Measurements from ENCODE around the gene USP20. TPM values are rescaled to one million over a fixed set of nuclear protein-coding genes. Genes with fewer than 3 reads are reported as not detected.
A peak's percentile ranks its signal among the peaks of the same experiment; 100 is the strongest.

The USP20 gene
- total RNA-seq, 1 experiment from 2014 or later, result 7.3 TPM

DNA sequence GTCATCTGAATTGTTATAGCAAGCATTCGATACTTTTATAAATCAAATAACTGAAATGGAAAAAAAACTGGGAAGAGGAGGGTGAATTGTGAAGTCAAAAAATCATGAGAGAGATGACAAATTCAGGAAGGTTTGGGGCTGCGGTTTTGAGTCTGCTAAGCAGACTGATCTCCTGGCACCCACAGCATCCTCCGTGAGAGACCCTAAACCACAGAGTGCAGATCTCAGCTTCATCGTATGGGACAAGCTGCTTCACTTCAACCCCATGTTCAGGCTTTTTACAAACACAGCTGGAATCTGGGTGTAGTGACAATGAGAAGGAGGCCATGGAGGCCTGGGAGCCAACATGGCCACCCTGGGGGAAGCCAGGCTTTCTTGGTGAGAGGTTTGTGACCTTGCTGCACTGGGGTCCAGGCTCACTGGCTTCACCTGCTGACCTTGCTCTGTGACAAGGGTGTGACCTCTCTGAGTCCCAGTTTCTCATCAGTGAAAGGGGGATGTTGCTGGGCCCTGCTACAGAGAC, 19.4 kb downstream of the USP20 start:
- DNase-seq (ENCODE audit: low read depth), result no peak

DNA sequence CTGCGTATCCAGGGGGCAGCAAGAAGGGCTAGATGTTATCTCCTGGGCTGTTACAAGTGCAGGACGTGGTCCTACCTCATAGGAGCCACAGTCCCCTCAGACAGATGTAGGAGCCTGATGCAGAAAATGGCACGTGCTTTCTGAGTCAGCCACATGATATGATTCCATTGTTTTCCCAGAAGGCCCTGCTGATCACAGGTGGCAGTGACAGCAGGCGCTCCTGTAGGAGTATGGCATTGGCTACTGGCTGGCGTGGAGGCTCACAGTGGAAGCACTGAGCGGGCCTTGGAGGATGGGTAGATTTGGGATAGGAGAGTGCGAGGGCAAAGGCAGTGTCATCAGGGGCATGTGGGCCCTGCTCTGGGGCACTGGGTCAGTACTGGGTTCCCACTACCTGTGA, 21.9 kb downstream of the USP20 start:
- no peak for DNase-seq (ENCODE audit: low read depth)

DNA sequence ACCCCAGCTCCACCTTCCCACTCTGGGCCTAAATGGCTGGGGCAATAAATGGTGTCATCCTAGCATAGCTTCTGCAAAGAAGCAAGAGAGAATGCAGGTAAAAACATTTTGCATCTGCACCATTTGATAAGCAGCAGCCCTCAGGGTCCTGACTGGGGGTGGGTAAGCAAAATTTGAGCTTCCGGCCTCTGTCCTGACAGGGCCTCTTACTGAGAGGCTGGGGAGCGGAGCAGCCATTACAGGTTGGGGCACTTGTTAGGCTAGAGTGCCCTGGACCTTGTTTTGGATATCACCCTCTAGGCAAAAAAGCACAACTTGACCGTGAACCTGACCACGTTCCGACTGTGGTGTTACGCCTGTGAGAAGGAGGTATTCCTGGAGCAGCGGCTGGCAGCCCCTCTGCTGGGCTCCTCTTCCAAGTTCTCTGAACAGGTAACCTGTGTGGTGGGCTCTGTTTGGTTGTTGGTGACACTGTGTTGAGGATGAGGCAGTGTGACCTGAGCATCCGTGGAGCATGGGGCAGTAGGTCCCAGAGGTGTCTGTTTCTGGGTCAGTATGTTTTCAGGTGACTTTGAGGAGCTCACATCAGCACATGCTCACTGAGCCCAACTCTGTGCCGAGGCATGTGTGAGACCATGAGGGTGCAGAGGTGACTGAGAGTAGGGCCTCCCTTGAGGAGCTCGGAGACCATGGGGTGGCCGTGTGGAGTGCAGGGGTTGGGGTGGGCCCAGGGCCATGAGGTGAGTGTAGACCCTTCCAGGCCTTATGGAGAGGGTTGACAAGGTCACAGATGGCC, 23.1 kb downstream of the USP20 start:
- DNase-seq (ENCODE audit: low read depth), result no peak

DNA sequence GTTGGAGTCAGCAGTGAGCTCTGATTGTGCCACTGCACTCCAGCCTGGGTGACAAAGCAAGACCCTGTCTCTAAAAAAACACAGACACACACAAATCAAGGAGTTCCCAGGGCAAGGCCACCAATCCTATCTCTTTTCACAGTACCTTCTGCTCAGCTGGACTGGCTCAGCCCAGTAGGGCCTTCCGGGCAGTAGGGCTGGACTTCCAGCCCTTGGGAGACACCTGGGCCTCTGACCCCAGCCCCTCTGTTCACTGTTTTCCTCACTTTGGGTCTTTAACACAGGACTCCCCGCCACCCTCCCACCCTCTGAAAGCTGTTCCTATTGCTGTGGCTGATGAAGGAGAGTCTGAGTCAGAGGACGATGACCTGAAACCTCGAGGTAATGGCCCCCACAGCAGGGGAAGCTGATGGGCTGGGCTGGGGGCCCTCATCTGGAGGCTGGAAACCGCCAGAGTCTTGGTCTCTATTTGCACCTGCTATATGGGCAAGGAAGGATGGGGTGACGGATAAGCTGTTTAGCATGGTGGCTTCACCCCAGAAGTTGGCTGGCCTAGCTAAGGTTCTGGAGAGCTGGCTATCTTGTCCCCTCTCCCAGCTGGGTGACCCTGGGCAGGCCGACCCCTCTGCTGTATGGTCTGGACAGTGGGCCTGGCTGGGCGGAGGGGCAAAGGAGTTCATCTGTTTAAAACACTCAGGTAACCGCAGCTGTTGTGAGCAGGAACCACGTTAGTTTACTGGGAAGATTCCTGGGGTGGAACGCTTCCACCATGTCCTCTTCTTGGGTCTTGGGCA, 25.6 kb downstream of the USP20 start:
- DNase-seq (ENCODE audit: low read depth), result no peak

DNA sequence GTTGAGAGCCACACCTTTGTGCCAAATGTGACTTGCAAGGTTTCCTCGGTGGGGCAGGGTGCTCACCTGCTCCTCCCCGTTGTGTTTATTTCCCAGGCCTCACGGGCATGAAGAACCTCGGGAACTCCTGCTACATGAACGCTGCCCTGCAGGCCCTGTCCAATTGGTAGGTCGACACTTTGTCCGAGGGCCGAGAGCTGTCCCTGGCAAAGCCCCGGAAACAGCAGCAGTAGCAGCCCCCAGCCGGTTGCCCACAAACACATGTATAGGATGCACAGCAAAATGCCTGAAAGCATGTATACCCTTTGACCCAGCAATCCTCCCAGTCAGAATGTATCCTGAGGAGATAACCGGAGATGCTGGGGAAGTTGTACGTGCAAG, 26.2 kb downstream of the USP20 start:
- DNase-seq (ENCODE audit: low read depth), result no peak

DNA sequence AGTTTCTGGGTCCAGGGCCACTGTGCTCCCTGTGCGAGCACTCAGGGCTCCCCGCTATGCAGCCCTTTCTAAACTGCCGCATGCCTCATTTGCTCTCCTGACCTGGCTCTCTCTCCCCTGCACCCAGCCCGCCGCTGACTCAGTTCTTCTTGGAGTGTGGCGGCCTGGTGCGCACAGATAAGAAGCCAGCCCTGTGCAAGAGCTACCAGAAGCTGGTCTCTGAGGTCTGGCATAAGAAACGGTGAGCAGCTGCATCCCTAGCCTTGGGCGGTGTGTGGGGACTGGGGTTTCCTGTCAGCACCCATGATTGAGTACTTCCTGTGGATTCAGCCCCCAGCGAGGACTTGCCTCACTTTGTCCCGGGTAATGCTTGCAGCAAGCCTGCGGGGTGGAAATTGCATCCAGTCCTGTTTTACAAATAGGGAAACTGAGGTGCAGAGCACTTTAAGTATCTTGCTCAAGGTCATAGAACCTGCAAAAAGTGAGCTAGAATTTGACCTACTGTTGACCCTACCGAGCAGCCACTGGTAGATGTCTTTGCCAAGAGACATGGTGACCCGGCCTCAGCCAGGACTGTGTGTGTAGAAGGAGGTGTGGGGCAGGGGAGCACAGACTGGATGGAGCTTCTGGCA, 27.9 kb downstream of the USP20 start:
- peak; percentile 98 for DNase-seq (ENCODE audit: low read depth)

DNA sequence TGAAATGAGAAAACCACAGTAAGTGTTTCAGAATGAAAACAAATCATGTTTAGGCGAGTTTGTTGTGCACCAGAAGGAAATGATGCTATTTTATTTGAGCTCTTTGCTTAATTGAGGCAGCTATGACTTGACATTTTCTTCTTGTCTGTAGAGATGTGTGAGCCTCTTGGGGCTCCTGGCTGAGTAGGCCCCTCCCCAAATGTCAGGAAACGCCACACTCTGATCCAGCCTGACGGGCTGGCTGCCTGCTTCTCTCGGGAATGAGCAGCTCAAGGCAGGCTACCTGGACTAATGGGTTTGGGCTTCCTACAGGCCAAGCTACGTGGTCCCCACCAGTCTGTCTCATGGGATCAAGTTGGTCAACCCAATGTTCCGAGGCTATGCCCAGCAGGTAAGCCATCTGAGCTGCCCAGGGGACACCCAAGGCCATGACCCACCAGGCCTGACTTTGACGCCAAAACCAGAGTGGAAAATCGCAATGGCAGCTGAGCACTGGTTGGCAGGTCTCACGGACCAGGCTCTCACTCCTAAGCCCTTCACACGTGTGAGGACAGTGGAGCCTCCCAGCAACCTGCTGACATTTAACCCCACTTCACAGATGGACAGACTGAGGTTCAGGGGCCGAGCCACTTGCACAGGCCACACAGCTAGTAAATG, 29.9 kb downstream of the USP20 start:
- no peak for DNase-seq (ENCODE audit: low read depth)

DNA sequence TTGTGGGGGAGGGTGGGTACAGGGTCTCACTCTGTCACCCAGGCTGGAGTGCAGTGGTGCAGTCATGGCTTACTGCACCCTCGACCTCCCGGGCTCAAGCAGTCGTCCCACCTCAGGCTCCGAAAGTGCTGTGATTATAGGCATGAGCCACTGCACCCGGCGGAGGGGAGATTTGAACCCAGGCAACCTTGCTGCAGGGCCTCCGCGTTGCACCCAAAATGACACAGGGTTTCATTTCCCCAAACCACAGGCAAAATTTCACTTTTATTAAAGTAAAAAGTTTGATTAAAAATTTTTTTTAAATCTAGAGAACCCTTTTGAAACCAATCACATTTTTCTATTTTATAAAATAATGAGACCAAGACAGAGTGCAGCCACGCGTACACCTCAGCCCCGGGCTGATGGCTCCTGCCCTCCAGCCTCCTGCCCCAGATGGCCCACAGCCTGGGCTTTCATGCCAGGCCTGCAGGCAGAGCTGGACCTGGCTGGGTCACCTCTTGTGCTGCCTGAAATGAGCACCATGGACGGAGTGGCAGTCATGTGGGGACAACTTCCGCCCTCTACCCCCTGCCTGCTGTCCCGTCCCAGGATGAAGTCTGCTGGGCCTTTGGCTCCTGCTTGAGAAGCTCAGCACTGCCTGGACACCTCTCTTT, 30.5 kb downstream of the USP20 start:
- DNase-seq (ENCODE audit: low read depth), result no peak

DNA sequence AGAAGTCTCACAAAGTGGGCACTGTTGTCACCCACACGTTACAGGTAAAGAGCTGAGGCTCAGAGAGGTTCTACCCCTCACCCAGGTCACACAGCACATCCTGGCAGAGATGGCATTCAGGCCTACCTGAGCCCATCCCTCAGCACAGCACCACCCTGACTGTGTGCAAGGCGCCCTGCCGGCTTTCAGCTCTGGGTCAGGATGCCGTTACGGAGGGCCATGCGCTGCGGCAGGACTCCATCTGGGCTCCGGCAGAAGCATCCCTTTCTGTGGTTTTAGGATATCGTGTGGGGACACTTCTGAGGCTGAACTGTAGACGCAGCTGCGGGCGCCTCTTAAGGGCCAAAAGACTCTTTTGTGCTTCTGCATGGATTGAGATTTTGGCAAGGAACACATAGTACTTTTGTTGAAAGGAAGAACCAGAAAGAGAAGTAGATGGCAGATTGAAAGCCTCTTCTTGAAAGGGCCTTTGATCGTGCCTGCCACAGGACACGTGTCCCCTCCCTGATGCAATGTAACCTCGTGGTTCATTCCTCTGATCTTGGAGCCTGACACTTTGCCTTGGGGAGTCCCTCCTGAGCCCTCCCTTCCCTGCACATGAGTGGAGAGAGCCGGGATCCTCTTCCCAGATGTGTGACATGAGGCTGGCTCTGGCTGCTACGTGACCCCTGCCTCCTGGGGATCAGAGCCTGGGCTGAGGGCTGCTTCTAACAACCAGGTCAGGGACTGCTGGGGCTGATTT, 31.3 kb downstream of the USP20 start:
- DNase-seq (ENCODE audit: low read depth), result peak; percentile 88

DNA sequence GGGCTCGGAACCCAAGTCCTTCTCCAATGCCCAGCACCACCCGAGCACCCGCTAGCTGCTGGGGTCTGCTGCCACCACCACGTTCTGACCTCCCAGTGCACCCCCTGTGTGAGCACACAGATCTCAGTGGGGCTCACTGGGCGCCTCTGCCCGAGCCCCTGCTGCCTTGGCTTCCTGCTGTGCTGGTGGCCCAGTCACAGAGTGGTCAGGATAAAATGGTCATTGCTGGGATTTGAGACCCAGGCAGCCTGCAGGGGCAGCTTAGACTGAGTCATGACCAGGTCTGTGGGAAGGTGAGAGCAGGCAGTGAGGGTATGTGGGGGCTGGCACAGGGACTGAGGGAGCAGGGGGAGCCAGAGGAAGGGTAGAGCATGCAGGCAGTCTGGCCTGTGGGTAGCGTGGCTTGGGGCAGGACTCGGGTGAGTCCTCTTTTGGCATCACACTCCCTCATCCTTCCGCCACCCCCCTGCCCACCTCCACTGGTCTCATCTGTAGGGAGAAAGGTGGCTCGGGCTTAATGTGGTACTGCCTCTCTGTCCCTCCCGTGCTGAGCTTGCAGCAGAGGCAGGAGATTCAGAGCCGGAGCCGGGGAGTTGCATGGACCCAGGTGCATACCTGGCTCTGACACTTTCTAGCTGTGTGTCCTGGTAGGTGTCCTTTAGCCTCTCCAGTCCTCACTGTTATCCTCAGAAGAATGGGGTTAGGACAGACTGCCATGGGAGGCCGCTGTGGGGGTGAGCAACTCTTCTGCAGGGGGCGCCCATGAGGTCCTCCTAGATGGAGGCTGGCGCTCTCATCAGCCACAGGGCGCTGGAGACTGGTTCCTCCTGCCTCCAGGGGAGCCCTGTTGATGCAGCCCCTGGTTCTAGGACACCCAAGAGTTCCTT, 32.1 kb downstream of the USP20 start:
- DNase-seq (ENCODE audit: low read depth), result no peak

DNA sequence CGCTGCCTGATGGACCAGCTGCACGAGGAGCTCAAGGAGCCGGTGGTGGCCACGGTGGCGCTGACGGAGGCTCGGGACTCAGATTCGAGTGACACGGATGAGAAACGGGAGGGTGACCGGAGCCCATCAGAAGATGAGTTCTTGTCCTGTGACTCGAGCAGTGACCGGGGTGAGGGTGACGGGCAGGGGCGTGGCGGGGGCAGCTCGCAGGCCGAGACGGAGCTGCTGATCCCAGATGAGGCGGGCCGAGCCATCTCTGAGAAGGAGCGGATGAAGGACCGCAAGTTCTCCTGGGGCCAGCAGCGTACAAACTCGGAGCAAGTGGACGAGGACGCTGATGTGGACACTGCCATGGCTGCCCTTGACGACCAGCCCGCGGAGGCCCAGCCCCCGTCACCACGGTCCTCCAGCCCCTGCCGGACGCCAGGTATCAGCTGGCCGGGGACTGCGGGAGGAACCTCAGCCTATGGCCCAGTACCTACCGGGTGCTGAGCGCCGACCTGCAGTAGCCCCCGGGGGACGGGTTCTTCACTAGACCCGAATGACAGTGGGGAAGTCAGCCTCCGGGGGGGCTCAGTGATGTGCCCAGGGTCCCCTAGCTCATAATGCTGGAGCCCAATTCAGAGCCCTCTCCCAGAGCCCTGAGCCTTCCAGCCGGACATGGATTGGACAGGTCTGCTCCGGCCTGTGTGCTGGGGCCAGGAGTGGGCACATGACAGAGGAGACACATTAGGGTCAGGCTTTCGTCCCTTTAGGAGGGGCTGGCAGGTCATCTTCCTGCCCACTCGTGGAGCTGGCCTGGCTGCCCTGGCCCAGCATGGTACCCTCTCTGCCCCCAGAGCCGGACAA, 33.0 kb downstream of the USP20 start:
- no peak for DNase-seq (ENCODE audit: low read depth)

DNA sequence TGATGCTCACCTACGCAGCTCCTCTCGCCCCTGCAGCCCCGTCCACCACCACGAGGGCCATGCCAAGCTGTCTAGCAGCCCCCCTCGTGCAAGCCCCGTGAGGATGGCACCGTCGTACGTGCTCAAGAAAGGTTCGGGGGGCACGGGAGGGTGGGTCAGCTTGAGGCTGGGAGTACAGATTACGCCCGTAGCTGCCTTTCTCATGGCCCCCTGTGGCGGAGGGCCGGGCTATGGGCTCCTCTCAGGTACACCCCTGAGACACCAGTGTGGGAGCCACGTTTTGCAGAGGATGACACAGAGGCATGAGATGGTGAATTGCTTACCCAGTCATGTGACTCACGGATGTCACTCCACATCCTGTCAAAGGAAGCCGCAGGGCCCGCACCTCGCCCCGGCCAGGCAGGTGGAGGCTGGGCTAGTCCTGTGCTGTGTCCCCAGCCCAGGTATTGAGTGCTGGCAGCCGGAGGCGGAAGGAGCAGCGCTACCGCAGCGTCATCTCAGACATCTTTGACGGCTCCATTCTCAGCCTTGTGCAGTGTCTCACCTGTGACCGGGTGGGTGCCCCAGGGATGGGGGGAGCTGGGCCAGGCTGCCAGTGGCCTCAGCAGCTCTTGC, 33.7 kb downstream of the USP20 start:
- DNase-seq (ENCODE audit: low read depth), result no peak

DNA sequence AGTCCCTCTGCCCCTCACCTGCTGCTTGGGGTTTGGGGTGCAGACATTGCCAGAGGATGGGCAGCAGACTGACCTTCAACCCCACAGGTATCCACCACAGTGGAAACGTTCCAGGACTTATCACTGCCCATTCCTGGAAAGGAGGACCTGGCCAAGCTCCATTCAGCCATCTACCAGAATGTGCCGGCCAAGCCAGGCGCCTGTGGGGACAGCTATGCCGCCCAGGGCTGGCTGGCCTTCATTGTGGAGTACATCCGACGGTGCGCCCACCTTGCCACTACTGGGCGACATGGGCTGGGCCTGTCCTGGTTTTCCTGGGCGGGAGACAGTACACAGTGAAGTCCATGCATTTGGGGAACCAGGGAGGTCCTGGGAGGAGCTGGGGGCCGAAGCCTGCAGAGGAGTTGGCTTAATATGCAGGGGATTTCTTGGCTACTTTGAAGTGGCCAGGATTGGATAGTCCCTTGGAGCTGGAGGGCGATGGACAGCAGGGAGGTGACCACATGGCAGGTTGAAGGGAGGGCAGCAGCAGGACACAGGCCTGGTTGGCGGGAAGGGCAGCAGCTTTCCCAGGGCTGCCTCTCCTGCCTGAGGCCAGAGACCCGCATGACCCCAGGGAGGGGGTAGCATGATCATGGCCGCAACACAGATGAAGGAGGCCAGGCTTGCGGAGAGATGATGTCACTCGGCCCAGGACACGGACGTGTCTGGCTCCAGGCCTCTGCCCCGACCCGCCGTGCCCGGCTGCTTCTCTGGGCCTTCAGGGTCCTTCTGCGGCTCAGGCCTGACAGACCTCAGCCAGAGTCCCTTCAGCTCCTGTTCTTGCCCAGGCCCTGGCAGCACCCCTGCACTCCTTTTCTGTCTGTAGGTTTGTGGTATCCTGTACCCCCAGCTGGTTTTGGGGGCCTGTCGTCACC, 34.6 kb downstream of the USP20 start:
- DNase-seq (ENCODE audit: low read depth), result no peak

DNA sequence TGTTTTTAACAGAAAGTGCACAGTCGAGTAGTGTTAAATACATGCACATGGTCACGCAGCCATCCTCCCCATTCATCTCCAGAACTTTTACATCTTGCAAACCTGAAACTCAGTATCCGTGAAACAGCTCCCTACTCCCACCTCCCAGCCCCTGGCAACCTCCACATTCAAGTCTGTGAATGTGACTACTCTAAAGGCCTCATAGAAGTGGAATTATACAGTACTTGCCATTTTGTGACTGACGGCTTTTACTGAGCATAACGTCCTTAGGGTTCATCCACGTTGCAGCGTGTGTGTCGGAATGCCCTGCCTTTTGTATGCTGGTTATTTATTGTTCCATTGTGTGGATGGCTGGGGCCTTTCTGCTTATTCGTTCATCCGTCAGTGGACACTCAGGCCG, 35.8 kb downstream of the USP20 start:
- no peak for DNase-seq (ENCODE audit: low read depth)

DNA sequence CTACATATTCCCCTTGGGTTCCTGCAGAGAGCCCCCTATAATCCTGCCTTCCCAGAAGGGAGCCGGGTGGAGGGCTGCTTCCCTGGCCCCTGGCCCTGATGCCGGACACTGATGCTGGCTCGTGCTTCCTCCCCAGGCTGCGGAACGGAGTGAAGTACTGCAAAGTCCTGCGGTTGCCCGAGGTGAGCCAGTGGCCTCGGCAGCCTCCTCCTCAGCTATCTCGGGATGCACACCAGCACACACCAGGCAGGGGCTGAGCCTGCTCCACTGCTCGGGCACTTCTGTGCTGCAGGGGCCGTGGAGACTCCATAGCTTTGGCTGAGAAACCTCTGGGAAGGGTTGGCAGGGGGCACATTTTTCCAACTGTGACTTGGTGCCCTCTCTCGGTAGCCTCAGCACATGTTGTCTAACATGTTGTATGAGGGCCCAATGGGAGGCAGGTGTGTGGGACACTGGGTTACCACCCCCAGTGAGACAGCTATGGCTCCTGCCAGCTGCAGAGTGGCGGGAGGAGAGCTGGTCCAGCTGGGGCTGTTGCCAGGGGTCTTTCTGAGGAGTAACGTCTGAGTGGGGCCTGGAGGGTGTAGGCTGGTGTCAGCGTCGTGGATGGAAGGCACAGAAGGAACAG, 38.4 kb downstream of the USP20 start:
- no peak for DNase-seq (ENCODE audit: low read depth)

DNA sequence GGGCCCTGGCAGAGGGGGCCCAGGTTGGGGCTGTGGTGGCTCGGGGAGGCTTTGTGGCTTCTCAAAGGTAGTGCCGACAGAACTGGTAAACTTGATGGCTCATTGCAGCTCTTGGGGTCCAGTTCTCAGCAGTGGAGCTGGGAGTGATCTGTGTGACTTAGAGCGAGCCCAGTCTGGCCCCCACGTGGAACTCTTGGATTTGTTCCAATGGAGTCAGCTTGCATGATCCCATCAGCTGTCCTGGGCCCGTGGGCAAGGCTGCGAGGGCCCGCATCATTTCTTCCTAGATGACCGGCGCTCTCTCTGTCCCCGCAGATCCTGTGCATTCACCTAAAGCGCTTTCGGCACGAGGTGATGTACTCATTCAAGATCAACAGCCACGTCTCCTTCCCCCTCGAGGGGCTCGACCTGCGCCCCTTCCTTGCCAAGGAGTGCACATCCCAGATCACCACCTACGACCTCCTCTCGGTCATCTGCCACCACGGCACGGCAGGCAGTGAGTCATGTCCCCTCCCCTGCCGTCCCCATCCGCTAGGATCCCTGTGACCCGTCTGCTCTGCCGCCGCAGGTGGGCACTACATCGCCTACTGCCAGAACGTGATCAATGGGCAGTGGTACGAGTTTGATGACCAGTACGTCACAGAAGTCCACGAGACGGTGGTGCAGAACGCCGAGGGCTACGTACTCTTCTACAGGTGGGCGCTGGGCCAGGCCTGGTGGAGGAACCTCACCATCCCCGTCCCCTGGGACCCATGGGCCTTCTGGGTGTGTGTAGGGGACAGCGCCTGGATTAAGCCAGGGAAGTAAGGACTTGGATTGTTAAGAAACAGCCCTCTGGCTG, 39.2 kb downstream of the USP20 start:
- no peak for DNase-seq (ENCODE audit: low read depth)

Measured in RPMI7951 (cell line).